DND-41 (cell line): ENCODE data around the gene FIBCD1.

Experiments used
- CTCF ChIP-seq: IDR thresholded peaks from 2 replicates; pipeline ENCODE4 v1.5.1; 2012; ENCODE audit warnings: borderline replicate concordance, low read length, moderate library complexity, mild to moderate bottlenecking; ENCODE audit not compliant: poor library complexity, severe bottlenecking; ENCODE audit errors: extremely low read depth
- EZH2 ChIP-seq: IDR thresholded peaks from 3 replicates; pipeline ENCODE4 v1.6.1; 2012; ENCODE audit warnings: borderline replicate concordance, low read depth, mild to moderate bottlenecking, moderate library complexity, low read length, inconsistent platforms; ENCODE audit not compliant: severe bottlenecking

DNA sequence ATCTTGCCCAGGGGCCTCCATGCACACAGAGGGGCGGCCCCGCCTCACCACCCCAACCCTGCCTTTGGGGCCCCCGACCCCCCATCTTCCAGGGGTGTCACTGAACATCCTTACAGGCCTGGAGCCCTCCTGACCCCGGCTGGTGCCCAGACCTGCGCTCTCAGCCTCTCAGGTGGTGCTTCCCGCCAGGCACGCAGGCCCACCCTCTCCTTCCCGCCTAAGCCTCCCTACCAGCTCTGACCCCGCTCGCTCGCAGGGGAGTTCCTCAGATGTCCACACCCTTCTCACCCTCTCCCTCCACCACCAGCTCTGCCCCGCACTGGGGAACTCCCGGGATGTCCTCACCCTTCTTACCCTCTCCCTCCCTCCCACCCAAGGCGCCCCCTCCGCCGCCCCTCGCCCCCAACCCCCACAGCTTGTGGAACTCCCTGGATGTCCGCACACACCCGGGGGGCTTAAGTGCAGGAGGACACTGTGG, 30.1 kb downstream of the FIBCD1 start:
- TF ChIP-seq EZH2 = no peak
- TF ChIP-seq CTCF = no peak
